Neural progenitor cell (in vitro differentiated cells): ENCODE data around the gene NCK2. TPM values are rescaled to one million over a fixed set of nuclear protein-coding genes. Genes with fewer than 3 reads are reported as not detected.

ENCODE experiments used
- DNase-seq: peaks from one replicate; pipeline ENCODE4 v3.0.0-alpha.2; 2016; ENCODE audit warnings: low spot score
- H2AFZ ChIP-seq: fragments of 200-600 bp; sonication (generic); replicated peaks from 2 replicates; pipeline ENCODE4 v1.6.1; 2016; ENCODE audit warnings: antibody characterized with exemption
- H3F3A ChIP-seq: fragments of 200-600 bp; sonication (generic); 2 replicates; pipeline ENCODE4 v1.6.1; 2016; ENCODE audit warnings: antibody characterized with exemption, low read depth
- H3K27ac ChIP-seq: fragments of 200-600 bp; sonication (generic); 2 replicates; pipeline ENCODE4 v1.5.1; 2016; ENCODE audit warnings: mild to moderate bottlenecking
- H3K27me3 ChIP-seq: fragments of 200-600 bp; sonication (generic); 2 replicates; pipeline ENCODE4 v1.6.1; 2016; ENCODE audit warnings: mild to moderate bottlenecking, moderate library complexity
- H3K36me3 ChIP-seq: fragments of 200-600 bp; sonication (generic); 2 replicates; pipeline ENCODE4 v1.5.1; 2016
- H3K4me1 ChIP-seq: fragments of 200-600 bp; sonication (generic); 2 replicates; pipeline ENCODE4 v1.6.1; 2016; ENCODE audit warnings: mixed run types
- H3K4me2 ChIP-seq: fragments of 200-600 bp; sonication (generic); 2 replicates; pipeline ENCODE4 v1.6.1; 2016
- H3K4me3 ChIP-seq: fragments of 200-600 bp; sonication (generic); 2 replicates; pipeline ENCODE4 v1.5.1; 2016
- H3K79me2 ChIP-seq: fragments of 200-600 bp; sonication (generic); 2 replicates; pipeline ENCODE4 v1.6.1; 2016; ENCODE audit warnings: low read depth
- H3K9ac ChIP-seq: fragments of 200-600 bp; sonication (generic); 2 replicates; pipeline ENCODE4 v1.6.1; 2016
- H3K9me3 ChIP-seq: fragments of 200-600 bp; sonication (generic); 2 replicates; pipeline ENCODE4 v1.5.1; 2016; ENCODE audit warnings: low read depth
- H4K20me1 ChIP-seq: fragments of 200-600 bp; sonication (generic); 2 replicates; pipeline ENCODE4 v1.6.1; 2016; ENCODE audit warnings: low read depth
- H3K27ac Mint-ChIP-seq: 3 replicates; pipeline ENCODE4 v1.8.0; 2021; ENCODE audit warnings: mixed read lengths
- H3K27me3 Mint-ChIP-seq: 2 replicates; pipeline ENCODE4 v1.8.0; 2022; ENCODE audit warnings: low read depth, mild to moderate bottlenecking, inconsistent platforms, moderate library complexity, mixed read lengths; ENCODE audit not compliant: insufficient read depth
- H3K36me3 Mint-ChIP-seq: 3 replicates; pipeline ENCODE4 v1.8.0; 2021; ENCODE audit warnings: mixed read lengths
- H3K4me1 Mint-ChIP-seq: 3 replicates; pipeline ENCODE4 v1.8.0; 2021; ENCODE audit warnings: mixed read lengths
- H3K4me3 Mint-ChIP-seq: 3 replicates; pipeline ENCODE4 v1.8.0; 2021; ENCODE audit warnings: mild to moderate bottlenecking, moderate library complexity, mixed read lengths
- H3K9me3 Mint-ChIP-seq: 3 replicates; pipeline ENCODE4 v1.8.0; 2020; ENCODE audit warnings: mixed read lengths
- EZH2 ChIP-seq: fragments of 200-600 bp; sonication (generic); IDR thresholded peaks from 2 replicates; pipeline ENCODE4 v1.6.1; 2017; ENCODE audit warnings: antibody characterized with exemption, mild to moderate bottlenecking, moderate library complexity
- EZH2phosphoT487 ChIP-seq: fragments of 200-600 bp; sonication (generic); IDR thresholded peaks from 2 replicates; pipeline ENCODE4 v1.6.1; 2017; ENCODE audit warnings: antibody characterized with exemption
- total RNA-seq: library from RNA; depleted of rRNA; stranded (reverse); fragments of >200 nt; gene quantifications from 2 replicates; pipeline ENCODE4 v1.2.3, GENCODE V29; 2015; ENCODE audit warnings: low replicate concordance
- TF ChIP-seq, protein P1 (sequence below): fragments of 200-600 bp; sonication (generic); IDR thresholded peaks from 2 replicates; pipeline ENCODE4 v1.5.1; 2017; ENCODE audit warnings: antibody characterized with exemption, mild to moderate bottlenecking

Gene NCK2
- total RNA-seq, 1 donor from 2014 or later: 26.2 TPM

DNA sequence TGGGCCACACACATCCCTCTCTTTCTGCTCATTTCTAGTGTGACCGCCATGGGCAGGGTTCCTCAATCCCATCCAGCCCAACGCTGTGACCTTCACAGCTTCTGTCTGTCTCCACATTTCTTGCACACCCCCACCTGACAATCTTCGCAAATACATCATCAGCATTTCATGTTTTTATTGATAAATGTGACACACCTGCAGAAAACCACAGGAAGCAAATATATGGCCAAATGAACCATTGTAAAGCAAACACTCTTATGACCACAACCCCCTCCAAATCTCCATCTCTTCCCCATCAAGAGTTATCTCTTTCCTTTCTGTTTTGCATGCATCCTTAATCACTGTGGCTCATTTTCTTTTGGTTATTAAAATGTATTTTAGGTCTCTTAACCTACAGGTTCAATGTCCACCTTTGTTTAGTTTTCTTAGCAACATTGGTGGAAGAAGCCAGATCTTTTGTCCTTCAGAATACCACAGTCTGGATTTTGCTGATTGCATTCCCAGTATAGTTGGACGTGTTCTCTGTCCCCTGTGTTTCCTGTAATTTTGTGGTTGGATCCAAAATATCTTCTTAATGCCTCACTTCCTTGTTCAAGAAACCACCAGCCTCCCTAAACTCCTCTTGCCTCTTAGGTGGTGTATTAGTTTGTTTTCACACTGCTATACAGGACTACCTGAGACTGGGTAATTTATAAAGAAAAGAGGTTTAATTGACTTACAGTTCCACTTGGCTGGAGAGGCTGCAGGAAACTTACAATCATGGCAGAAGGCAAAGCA lies 9.8 kb upstream of the NCK2 start:
- H3K79me2 ChIP-seq: no peaks in the 10 kb centered on the region
- TF ChIP-seq EZH2phosphoT487 (no peak), EZH2 (no peak)
- TF ChIP-seq, protein P1, sequence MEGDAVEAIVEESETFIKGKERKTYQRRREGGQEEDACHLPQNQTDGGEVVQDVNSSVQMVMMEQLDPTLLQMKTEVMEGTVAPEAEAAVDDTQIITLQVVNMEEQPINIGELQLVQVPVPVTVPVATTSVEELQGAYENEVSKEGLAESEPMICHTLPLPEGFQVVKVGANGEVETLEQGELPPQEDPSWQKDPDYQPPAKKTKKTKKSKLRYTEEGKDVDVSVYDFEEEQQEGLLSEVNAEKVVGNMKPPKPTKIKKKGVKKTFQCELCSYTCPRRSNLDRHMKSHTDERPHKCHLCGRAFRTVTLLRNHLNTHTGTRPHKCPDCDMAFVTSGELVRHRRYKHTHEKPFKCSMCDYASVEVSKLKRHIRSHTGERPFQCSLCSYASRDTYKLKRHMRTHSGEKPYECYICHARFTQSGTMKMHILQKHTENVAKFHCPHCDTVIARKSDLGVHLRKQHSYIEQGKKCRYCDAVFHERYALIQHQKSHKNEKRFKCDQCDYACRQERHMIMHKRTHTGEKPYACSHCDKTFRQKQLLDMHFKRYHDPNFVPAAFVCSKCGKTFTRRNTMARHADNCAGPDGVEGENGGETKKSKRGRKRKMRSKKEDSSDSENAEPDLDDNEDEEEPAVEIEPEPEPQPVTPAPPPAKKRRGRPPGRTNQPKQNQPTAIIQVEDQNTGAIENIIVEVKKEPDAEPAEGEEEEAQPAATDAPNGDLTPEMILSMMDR: no peak
- no peak overlapping the region for H2AFZ ChIP-seq
- H3F3A ChIP-seq: no peaks in the 10 kb centered on the region
- H3K27me3 ChIP-seq: no peaks in the 10 kb centered on the region
- no peak overlapping the region for H3K9ac ChIP-seq
- H3K4me3 ChIP-seq: no peak overlapping the region
- H3K27ac Mint-ChIP-seq: no peak overlapping the region
- H3K4me3 Mint-ChIP-seq: no peak overlapping the region
- no peaks in the 10 kb centered on the region for H4K20me1 ChIP-seq
- H3K36me3 Mint-ChIP-seq: no peaks in the 10 kb centered on the region
- peaks cover 4% of the 10 kb centered on the region for H3K4me1 Mint-ChIP-seq
- DNase-seq: no peak
- no peaks in the 10 kb centered on the region for H3K4me1 ChIP-seq
- H3K27ac ChIP-seq: no peak overlapping the region
- no peaks in the 10 kb centered on the region for H3K9me3 Mint-ChIP-seq
- H3K36me3 ChIP-seq: no peaks in the 10 kb centered on the region
- H3K4me2 ChIP-seq: no peak overlapping the region
- H3K9me3 ChIP-seq: no peaks in the 10 kb centered on the region
- H3K27me3 Mint-ChIP-seq: peaks cover 2% of the 10 kb centered on the region

DNA sequence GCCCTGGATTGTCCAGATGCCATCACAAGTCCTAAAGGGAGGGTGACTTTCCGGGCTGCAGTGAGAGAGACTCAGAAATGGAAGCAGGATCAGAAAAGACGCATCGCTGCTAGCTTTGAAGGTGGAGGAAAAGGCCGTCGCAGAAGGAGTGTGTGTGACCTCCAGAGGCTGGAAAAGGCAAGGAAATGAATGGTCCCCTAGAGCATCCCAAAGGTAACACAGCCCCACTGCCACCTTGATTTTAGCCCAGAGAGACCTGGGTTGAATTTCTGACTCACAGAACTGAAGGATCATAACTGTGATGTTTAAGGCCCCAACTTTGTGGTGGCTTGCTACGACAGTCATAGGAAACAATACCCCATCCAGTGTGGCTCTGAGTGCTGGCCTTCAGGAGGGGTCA lies 8.6 kb upstream of the NCK2 start:
- no peaks in the 10 kb centered on the region for H3K4me1 ChIP-seq
- Mint-ChIP-seq H3K36me3 (no peaks in the 10 kb centered on the region), H3K27me3 (peaks cover 4% of the 10 kb centered on the region), H3K4me3 (no peak overlapping the region), H3K4me1 (peaks cover 7% of the 10 kb centered on the region), H3K27ac (no peak overlapping the region), H3K9me3 (no peaks in the 10 kb centered on the region)
- H4K20me1 ChIP-seq: no peaks in the 10 kb centered on the region
- H3K27ac ChIP-seq: no peak overlapping the region
- no peak overlapping the region for H3K4me2 ChIP-seq
- H3K79me2 ChIP-seq: no peaks in the 10 kb centered on the region
- no peak overlapping the region for H2AFZ ChIP-seq
- no peak overlapping the region for H3K4me3 ChIP-seq
- TF ChIP-seq EZH2: no peak
- TF ChIP-seq, protein P1: no peak
- H3K9me3 ChIP-seq: no peaks in the 10 kb centered on the region
- no peak overlapping the region for H3K9ac ChIP-seq
- H3K36me3 ChIP-seq: no peaks in the 10 kb centered on the region
- DNase-seq: no peak
- no peaks in the 10 kb centered on the region for H3F3A ChIP-seq
- H3K27me3 ChIP-seq: no peaks in the 10 kb centered on the region

DNA sequence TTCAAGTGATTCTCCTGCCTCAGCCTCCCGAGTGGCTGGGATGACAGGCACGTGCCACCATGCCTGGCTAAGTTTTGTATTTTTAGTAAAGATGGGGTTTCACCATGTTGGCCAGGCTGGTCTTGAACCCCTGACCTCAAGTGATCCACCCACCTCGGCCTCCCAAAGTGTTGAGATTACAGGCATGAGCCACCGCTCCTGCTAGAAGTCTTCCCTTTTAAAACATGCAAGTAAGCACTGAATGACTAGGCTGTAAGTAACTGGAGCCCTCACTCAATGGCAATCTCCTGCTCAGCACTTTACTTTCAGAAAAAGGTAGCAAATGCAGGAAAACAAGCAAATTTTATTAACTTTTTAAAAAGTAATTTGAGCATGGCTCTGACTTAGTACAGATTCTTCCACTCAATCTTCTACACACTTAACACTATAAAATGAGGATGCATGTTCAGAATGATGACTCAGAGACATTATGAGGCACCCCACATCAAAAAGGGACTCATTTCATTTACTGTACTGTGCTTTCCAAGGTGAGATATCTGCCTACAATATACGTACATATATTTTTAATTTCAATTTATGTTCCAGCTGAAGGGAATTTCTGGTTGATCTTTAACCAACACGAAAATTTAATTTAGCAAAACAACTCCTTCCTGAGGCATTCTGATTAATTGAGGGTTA lies 6.6 kb upstream of the NCK2 start:
- peaks cover 15% of the 10 kb centered on the region for H3K27me3 ChIP-seq
- H3K4me3 ChIP-seq: no peak overlapping the region
- no peaks in the 10 kb centered on the region for H3F3A ChIP-seq
- Mint-ChIP-seq H3K4me3 (no peak overlapping the region), H3K9me3 (no peaks in the 10 kb centered on the region), H3K27me3 (peaks cover 4% of the 10 kb centered on the region), H3K4me1 (peaks cover 7% of the 10 kb centered on the region), H3K27ac (no peak overlapping the region), H3K36me3 (no peaks in the 10 kb centered on the region)
- H3K4me2 ChIP-seq: no peak overlapping the region
- H3K36me3 ChIP-seq: no peaks in the 10 kb centered on the region
- H3K79me2 ChIP-seq: no peaks in the 10 kb centered on the region
- no peak overlapping the region for H2AFZ ChIP-seq
- no peaks in the 10 kb centered on the region for H4K20me1 ChIP-seq
- H3K4me1 ChIP-seq: no peaks in the 10 kb centered on the region
- no peak overlapping the region for H3K9ac ChIP-seq
- DNase-seq: no peak
- no peak overlapping the region for H3K27ac ChIP-seq
- no peaks in the 10 kb centered on the region for H3K9me3 ChIP-seq
- TF ChIP-seq, protein P1: no peak
- TF ChIP-seq EZH2phosphoT487 (no peak), EZH2 (no peak)
